ENCODE results near the gene KLF7. TPM values are rescaled to one million over a fixed set of nuclear protein-coding genes. Genes with fewer than 3 reads are reported as not detected.
"Not testable (repeated sequence)": the region's sequence is repeated elsewhere in the genome, so short reads cannot be mapped to it uniquely, and the experiment has no call there.

Gene KLF7
- total RNA-seq, 1 experiment from 2014 or later = 5.5 TPM

GRCh38 chr2:207054521-207054920 lies 111.2 kb downstream of the KLF7 start:
- DNase-seq (ENCODE audit: low read depth) = peak; percentile 33
- in situ Hi-C loops (cut with HindIII; ENCODE audit: low pct_unique_long_range_greater_than_20kb, low sequenced_read_pairs) = no loop called here

- in situ Hi-C loops (cut with HindIII; ENCODE audit: low pct_unique_long_range_greater_than_20kb, low sequenced_read_pairs) = no loop called here
- no peak for DNase-seq (ENCODE audit: low read depth)
These were observed 114.3 kb downstream of the KLF7 start for GRCh38 chr2:207051385-207051965.

- DNase-seq (ENCODE audit: low read depth) = no peak
These were observed 116.6 kb downstream of the KLF7 start for GRCh38 chr2:207049122-207049521.

GRCh38 chr2:207048416-207048815 lies 117.3 kb downstream of the KLF7 start:
- DNase-seq (ENCODE audit: low read depth) = no peak
- in situ Hi-C loops (cut with HindIII; ENCODE audit: low pct_unique_long_range_greater_than_20kb, low sequenced_read_pairs) = no loop called here

More at GRCh38 chr2:207049122-207049521, 116.6 kb downstream of the KLF7 start:
- in situ Hi-C loops (cut with HindIII; ENCODE audit: low pct_unique_long_range_greater_than_20kb, low sequenced_read_pairs) = no loop called here

GRCh38 chr2:207046724-207047123 lies 119.0 kb downstream of the KLF7 start:
- in situ Hi-C loops (cut with HindIII; ENCODE audit: low pct_unique_long_range_greater_than_20kb, low sequenced_read_pairs) = no loop called here

GRCh38 chr2:207045531-207045930 lies 120.2 kb downstream of the KLF7 start:
- in situ Hi-C loops (cut with HindIII; ENCODE audit: low pct_unique_long_range_greater_than_20kb, low sequenced_read_pairs) = no loop called here
- DNase-seq (ENCODE audit: low read depth) = no peak

More at GRCh38 chr2:207046724-207047123, 119.0 kb downstream of the KLF7 start:
- no peak for DNase-seq (ENCODE audit: low read depth)

- DNase-seq (ENCODE audit: low read depth) = no peak
- in situ Hi-C loops (cut with HindIII; ENCODE audit: low pct_unique_long_range_greater_than_20kb, low sequenced_read_pairs) = no loop called here
These were observed 121.1 kb downstream of the KLF7 start for GRCh38 chr2:207044379-207045362.

GRCh38 chr2:207042841-207043240 lies 122.9 kb downstream of the KLF7 start:
- no peak for DNase-seq (ENCODE audit: low read depth)
- in situ Hi-C loops (cut with HindIII; ENCODE audit: low pct_unique_long_range_greater_than_20kb, low sequenced_read_pairs) = no loop called here

GRCh38 chr2:207041786-207042554 lies 123.8 kb downstream of the KLF7 start:
- no peak for DNase-seq (ENCODE audit: low read depth)
- in situ Hi-C loops (cut with HindIII; ENCODE audit: low pct_unique_long_range_greater_than_20kb, low sequenced_read_pairs) = no loop called here

GRCh38 chr2:207041279-207041678 lies 124.5 kb downstream of the KLF7 start:
- no peak for DNase-seq (ENCODE audit: low read depth)
- in situ Hi-C loops (cut with HindIII; ENCODE audit: low pct_unique_long_range_greater_than_20kb, low sequenced_read_pairs) = no loop called here

- DNase-seq (ENCODE audit: low read depth) = no peak
- in situ Hi-C loops (cut with HindIII; ENCODE audit: low pct_unique_long_range_greater_than_20kb, low sequenced_read_pairs) = no loop called here
These were observed 125.1 kb downstream of the KLF7 start for GRCh38 chr2:207040696-207041095.

- no peak for DNase-seq (ENCODE audit: low read depth)
- in situ Hi-C loops (cut with HindIII; ENCODE audit: low pct_unique_long_range_greater_than_20kb, low sequenced_read_pairs) = no loop called here
These were observed 126.5 kb downstream of the KLF7 start for GRCh38 chr2:207039225-207039624.

GRCh38 chr2:207038299-207038698 lies 127.4 kb downstream of the KLF7 start:
- in situ Hi-C loops (cut with HindIII; ENCODE audit: low pct_unique_long_range_greater_than_20kb, low sequenced_read_pairs) = no loop called here
- DNase-seq (ENCODE audit: low read depth) = no peak

- DNase-seq (ENCODE audit: low read depth) = no peak
- in situ Hi-C loops (cut with HindIII; ENCODE audit: low pct_unique_long_range_greater_than_20kb, low sequenced_read_pairs) = no loop called here
These were observed 127.9 kb downstream of the KLF7 start for GRCh38 chr2:207037896-207038295.

- in situ Hi-C loops (cut with HindIII; ENCODE audit: low pct_unique_long_range_greater_than_20kb, low sequenced_read_pairs); DNase-seq (ENCODE audit: low read depth): not testable (repeated sequence)
These were observed 128.7 kb downstream of the KLF7 start for GRCh38 chr2:207037023-207037422.

GRCh38 chr2:207035875-207036274 lies 129.9 kb downstream of the KLF7 start:
- no peak for DNase-seq (ENCODE audit: low read depth)
- in situ Hi-C loops (cut with HindIII; ENCODE audit: low pct_unique_long_range_greater_than_20kb, low sequenced_read_pairs) = no loop called here

GRCh38 chr2:207032490-207032889 lies 133.3 kb downstream of the KLF7 start:
- DNase-seq (ENCODE audit: low read depth) = no peak
- in situ Hi-C loops (cut with HindIII; ENCODE audit: low pct_unique_long_range_greater_than_20kb, low sequenced_read_pairs) = no loop called here

Data from Caki2 (cell line).